K562 (cell line): ENCODE results near the gene SRSF11. TPM values are rescaled to one million over a fixed set of nuclear protein-coding genes. Genes with fewer than 3 reads are reported as not detected.

Source experiments
- ATAC-seq: fragments of 200-7000 bp; cut with Tn5 transposase; 3 replicates; pipeline ENCODE4 v1.9.1; 2020; ENCODE audit warnings: moderate library complexity
- BruUV-seq: library from RNA; stranded (reverse); fragments of 400-500 nt; replicated peaks from 2 replicates; lab custom pipeline; 2021; lab: Mats Ljungman, UMichigan
- CTCF ChIA-PET: fragments of 300-600 bp; formaldehyde crosslinking; extraction: SDS; loops from one replicate; lab custom pipeline; 2021; ENCODE audit warnings: low intra/inter-chr PET ratio; lab: Yijun Ruan, JAX
- POLR2A ChIA-PET: fragments of 300-600, 350-650 bp; sonication (Branson Sonifier 250); formaldehyde crosslinking; extraction: SDS; loops from one replicate; lab custom pipeline; 2021; ENCODE audit warnings: antibody characterized with exemption, inconsistent platforms; lab: Yijun Ruan, JAX
- DNase-seq, 4 experiments: peaks; one replicate each; pipeline versions ENCODE4 v3.0.0 to v3.0.0-alpha.2; 2011 to 2018; ENCODE audit warnings: low spot score in 3 of 4, mixed read lengths in 3 of 4; ENCODE audit errors: extremely low read depth in 1 of 4
- FAIRE-seq: peaks from 2 replicates; lab custom pipeline; 2011; peaks lifted over from hg19 to GRCh38; lab: Jason Lieb, UNC
- H2AFZ ChIP-seq: 2 replicates; pipeline ENCODE4 v1.6.0; 2011; ENCODE audit warnings: low read depth, low read length, control low read depth, inconsistent platforms
- H3K27ac ChIP-seq: fragments of 200-600 bp; 3 replicates; pipeline ENCODE4 v1.8.0; 2011; ENCODE audit warnings: low read depth, mild to moderate bottlenecking, control low read depth, inconsistent platforms, low read length, moderate library complexity, mixed read lengths; ENCODE audit errors: extremely low read depth
- H3K27me3 ChIP-seq, 2 experiments: fragments of 300-600 bp in 1 of 2; 2 replicates in 1 of 2; 3 replicates in 1 of 2; pipeline versions ENCODE4 v1.6.0 to v1.8.0; 2011; ENCODE audit warnings: inconsistent platforms in 2 of 2, low read length in 2 of 2, mild to moderate bottlenecking in 1 of 2, mixed read lengths in 1 of 2, moderate library complexity in 1 of 2; ENCODE audit not compliant: control insufficient read depth in 2 of 2, insufficient read depth in 2 of 2
- H3K36me3 ChIP-seq: fragments of 300-600 bp; 3 replicates; pipeline ENCODE4 v1.8.0; 2011; ENCODE audit warnings: mild to moderate bottlenecking, low read length, inconsistent platforms; ENCODE audit not compliant: control insufficient read depth, insufficient read depth
- H3K4me1 ChIP-seq, 2 experiments: fragments of 200-600 bp in 1 of 2; replicated peaks in 1 of 2; 2 replicates in 1 of 2; 3 replicates in 1 of 2; pipeline versions ENCODE4 v1.5.1 to v1.8.0; 2011; ENCODE audit warnings: inconsistent platforms in 2 of 2, low read length in 2 of 2, mild to moderate bottlenecking in 1 of 2, mixed read lengths in 1 of 2, moderate library complexity in 1 of 2; ENCODE audit not compliant: control insufficient read depth in 2 of 2, insufficient read depth in 2 of 2
- H3K4me2 ChIP-seq: 2 replicates; pipeline ENCODE4 v1.6.1; 2011; ENCODE audit warnings: low read length, control low read depth, inconsistent platforms, mixed read lengths; ENCODE audit not compliant: insufficient read depth
- H3K4me3 ChIP-seq: fragments of 200-600 bp; sonication (generic), shearing (Covaris generic); 2 replicates; pipeline ENCODE4 v1.5.1; 2016; ENCODE audit warnings: control low read depth, inconsistent platforms
- H3K79me2 ChIP-seq: fragments of 200-600 bp; 3 replicates; pipeline ENCODE4 v1.8.0; 2011; ENCODE audit warnings: low read length, inconsistent platforms; ENCODE audit not compliant: control insufficient read depth, insufficient read depth
- H3K9ac ChIP-seq, 2 experiments: 2 replicates each; pipeline versions ENCODE4 v1.6.0 to v1.6.1; 2011; ENCODE audit warnings: low read depth in 2 of 2, low read length in 2 of 2, control low read depth in 1 of 2, inconsistent platforms in 1 of 2, mild to moderate bottlenecking in 1 of 2, mixed read lengths in 1 of 2; ENCODE audit not compliant: insufficient read depth in 1 of 2
- H3K9me1 ChIP-seq: one replicate; pipeline ENCODE4 v1.6.0; 2011; ENCODE audit warnings: inconsistent platforms, mild to moderate bottlenecking, low read length, moderate library complexity; ENCODE audit not compliant: control insufficient read depth, insufficient read depth
- H3K9me3 ChIP-seq: replicated peaks from 2 replicates; pipeline ENCODE4 v1.5.1; 2011; ENCODE audit warnings: low read depth, low read length, inconsistent platforms; ENCODE audit not compliant: control insufficient read depth, insufficient read depth
- H4K20me1 ChIP-seq: replicated peaks from 2 replicates; pipeline ENCODE4 v1.6.1; 2011; ENCODE audit warnings: low read length, inconsistent platforms, mixed read lengths; ENCODE audit not compliant: control insufficient read depth, insufficient read depth
- BACH1 ChIP-seq: fragments of 200-800 bp; sonication (Bioruptor generic); IDR thresholded peaks from 2 replicates; pipeline ENCODE4 v1.6.1; 2016; ENCODE audit warnings: missing genetic modification characterization, missing compliant biosample characterization
- CBX8 ChIP-seq: fragments of 200-600 bp; sonication (generic); IDR thresholded peaks from 2 replicates; pipeline ENCODE4 v1.6.1; 2012; ENCODE audit warnings: borderline replicate concordance, mixed run types, low read depth, mild to moderate bottlenecking, moderate library complexity, mixed read lengths, low read length, control low read depth, inconsistent platforms; ENCODE audit not compliant: poor library complexity, severe bottlenecking; ENCODE audit errors: extremely low read depth
- CHD1 ChIP-seq: fragments of 200-600 bp; sonication (generic); IDR thresholded peaks from one replicate; pipeline ENCODE4 v1.6.1; 2012; ENCODE audit warnings: mild to moderate bottlenecking, moderate library complexity, low read length, inconsistent platforms
- GMEB1 ChIP-seq: fragments of 250-450 bp; sonication (Bioruptor Pico); IDR thresholded peaks from 2 replicates; pipeline ENCODE4 v1.4.0; 2020; ENCODE audit warnings: mild to moderate bottlenecking
- MTF1 ChIP-seq: fragments of 250-450 bp; sonication (Bioruptor Pico); IDR thresholded peaks from 2 replicates; pipeline ENCODE4 v1.9.0; 2021; ENCODE audit warnings: moderate library complexity, mild to moderate bottlenecking, inconsistent platforms, borderline replicate concordance
- MXI1 ChIP-seq: IDR thresholded peaks from 2 replicates; pipeline ENCODE4 v1.6.1; 2011; ENCODE audit warnings: low read depth, mild to moderate bottlenecking, improper control_type of control experiment, low read length
- NR2C2 ChIP-seq, 2 experiments: fragments of 200-800 bp in 1 of 2; sonication (Bioruptor generic) in 1 of 2; sonication (generic) in 1 of 2; formaldehyde crosslinking in 1 of 2; IDR thresholded peaks; 2 replicates each; pipeline versions ENCODE4 v1.6.1 to v1.8.0; 2016 to 2022; ENCODE audit warnings: mild to moderate bottlenecking in 1 of 2, missing compliant biosample characterization in 1 of 2, missing genetic modification characterization in 1 of 2, missing genetic modification reagents in 1 of 2
- SMAD2 ChIP-seq: fragments of 150-350 bp; IDR thresholded peaks from 2 replicates; pipeline ENCODE4 v1.6.1; 2014; ENCODE audit warnings: low read depth, mild to moderate bottlenecking, low read length
- SMARCC2 ChIP-seq: fragments of 450-650 bp; IDR thresholded peaks from 2 replicates; pipeline ENCODE4 v1.6.1; 2017; ENCODE audit warnings: antibody characterized with exemption, moderate library complexity, mild to moderate bottlenecking, low read depth
- SRSF7 ChIP-seq: fragments of 200-400 bp; formaldehyde crosslinking; optimal IDR thresholded peaks from 2 replicates; pipeline ENCODE3; 2017; ENCODE audit warnings: mild to moderate bottlenecking, low read depth, low read length
- TRIM25 ChIP-seq: fragments of 450-650 bp; IDR thresholded peaks from 2 replicates; pipeline ENCODE4 v1.7.0; 2016; ENCODE audit warnings: borderline replicate concordance
- YY1 ChIP-seq, 3 experiments: IDR thresholded peaks; 2 replicates each; pipeline ENCODE4 v1.6.1; 2011; ENCODE audit warnings: low read length in 2 of 3, mild to moderate bottlenecking in 2 of 3, moderate library complexity in 2 of 3, borderline replicate concordance in 1 of 3, control low read depth in 1 of 3, low read depth in 1 of 3; ENCODE audit not compliant: insufficient read depth in 3 of 3, insufficient replicate concordance in 2 of 3, control insufficient read depth in 1 of 3, insufficient read length in 1 of 3; ENCODE audit errors: extremely low read depth in 1 of 3
- ZSCAN29 ChIP-seq: fragments of 450-650 bp; IDR thresholded peaks from 2 replicates; pipeline ENCODE4 v1.6.1; 2017
- WGBS: fragments of 100-300 bp; shearing (Covaris generic); methylation state at CpG from one replicate; pipeline ENCODE4 v1.1.6; 2016; ENCODE audit warnings: low coverage, mixed read lengths; ENCODE audit not compliant: insufficient coverage; ENCODE audit errors: missing lambda C conversion rate; 5-methylcytosine and 5-hydroxymethylcytosine counted together
- in situ Hi-C: fragments of 300-500 bp; cut with MboI; formaldehyde crosslinking; loops from 4 replicates; pipeline ENCODE4 v1.15.0; 2018; ENCODE audit warnings: inconsistent platforms, mixed read lengths
- intact Hi-C: fragments of 100-400 bp; cut with micrococcal nuclease; formaldehyde crosslinking; loops from 2 replicates; pipeline ENCODE4 v1.14.2; 2022
- polyA plus RNA-seq, 8 experiments: library from polyadenylated mRNA; depleted of rRNA in 4 of 8; stranded (reverse) in 5 of 8; unstranded in 3 of 8; fragments of >200 nt; fragmentation: Nextera tagmentation in 2 of 8; fragmentation: Illumina TruSeq in 1 of 8; extraction: Ambion mirVana in 2 of 8; extraction: Trizol in 1 of 8; gene quantifications; 2 replicates each; pipeline versions ENCODE4 v1.2.1 to v1.2.3, GENCODE V29; 2011 to 2014; ENCODE audit warnings: inconsistent platforms in 1 of 8, missing spikeins in 1 of 8
- total RNA-seq, 7 experiments: library from RNA; depleted of rRNA in 6 of 7; stranded (reverse); fragments of >200 nt in 6 of 7; fragmentation: Illumina TruSeq in 2 of 7; extraction: Trizol in 2 of 7; gene quantifications; 2 replicates each; pipeline versions ENCODE4 v1.2.1 to v1.2.3, GENCODE V29; 2011 to 2021; ENCODE audit warnings: low replicate concordance in 1 of 7

SRSF11 gene
- total and polyA plus RNA-seq, 9 of the 15 experiments (the other 6 are each of a cell fraction or from before 2014, with no cell fraction given) = 76.9 to 418 (median 190) TPM

- ChIA-PET CTCF (no interaction called here), POLR2A (interaction anchor here (0.6 to 8.0 kb wide), 12 partner anchors 10 to 703 kb away, joined by 3 to 58 read pairs (median 4); partner anchors contain the start of genes CTH and SRSF11)
- peak within 1 kb of the TSS; percentile 94 to 95 for H3K9ac ChIP-seq
- H3K9me3 ChIP-seq = no peaks in the 10 kb centered on the region
- under 1% methylated on average over 47 of the region's 47 CpGs for WGBS
- H3K4me2 ChIP-seq = peak within 1 kb of the TSS; percentile 93
- H3K4me1 ChIP-seq = peaks cover 0 to 3% of the 10 kb centered on the region in 2 experiments; a peak in 3 of 5 replicates
- in situ Hi-C loops (no loop called here), intact Hi-C loops (loop anchor here (1.0 to 5.0 kb wide), 3 partner anchors 16 to 875 kb away; partner anchors contain the start of genes CTH, SRSF11 and ZRANB2)
- H3K27ac ChIP-seq = peak within 1 kb of the TSS; percentile 96
- no peaks in the 10 kb centered on the region for H3K27me3 ChIP-seq
- ATAC-seq (peak; percentile 80), FAIRE-seq (peak; percentile 90), DNase-seq (peak; percentile 90 to 98 (median 92))
- H3K36me3 ChIP-seq = peaks cover 27% of the 10 kb centered on the region; the same call in 2 of the 3 replicates
- H3K79me2 ChIP-seq = peaks cover 99% of the 10 kb centered on the region
- H2AFZ ChIP-seq = peak within 1 kb of the TSS; percentile 98
- H4K20me1 ChIP-seq = no peaks in the 10 kb centered on the region
- peak within 1 kb of the TSS; percentile 71 for H3K4me3 ChIP-seq
- BruUV-seq = TSS peak; percentile 70
- H3K9me1 ChIP-seq = no peaks in the 10 kb centered on the region
- peak; percentile 12 for TF ChIP-seq CHD1
- TF ChIP-seq GMEB1 (CRISPR knock-in tag) = peak; percentile 64
- TF ChIP-seq TRIM25 = no peak
- TF ChIP-seq YY1 (IDR thresholded peaks at IDR 0.05; ENCODE audit: borderline replicate concordance in 1 of 3, control insufficient read depth in 1 of 3, extremely low read depth in 1 of 3, insufficient read depth in 3 of 3, insufficient read length in 1 of 3, insufficient replicate concordance in 2 of 3, low read depth in 1 of 3, low read length in 2 of 3) = peak in 2 of 3 experiments; percentile 64 to 78
- TF ChIP-seq MXI1 = peak; percentile 54
- TF ChIP-seq BACH1 = peak; percentile 14; the same call in 1 of the 2 replicates
- TF ChIP-seq SMARCC2 = no peak
- no peak for TF ChIP-seq SMAD2
- TF ChIP-seq CBX8 = no peak
- TF ChIP-seq ZSCAN29 = no peak
- no peak for TF ChIP-seq MTF1 (CRISPR knock-in tag)
- peak; percentile 76 for TF ChIP-seq NR2C2 (CRISPR knock-in tag; IDR thresholded peaks at IDR 0.05)
- TF ChIP-seq NR2C2 (tag; IDR thresholded peaks at IDR 0.05) = peak; percentile 37; the same call in 1 of the 2 replicates
- TF ChIP-seq SRSF7 = no peak
Observed at GRCh38 chr1:70205434-70206118, 15.6 kb upstream of the SRSF11 start, which contains the start of gene LRRC40. Gene LRRC40, minus strand, starts transcription at chr1:70205579. Its CDS starts 39 bp downstream, at chr1:70205540.
